ENCODE measurements around the gene OR10G2. TPM values are rescaled to one million over a fixed set of nuclear protein-coding genes. Genes with fewer than 3 reads are reported as not detected.
"Not testable (repeated sequence)": the region's sequence is repeated elsewhere in the genome, so short reads cannot be mapped to it uniquely, and the experiment has no call there.

The OR10G2 gene
- total and polyA plus RNA-seq, 2 donors (not counting 1 experiment from before 2014, with no cell fraction given), result not detected

DNA sequence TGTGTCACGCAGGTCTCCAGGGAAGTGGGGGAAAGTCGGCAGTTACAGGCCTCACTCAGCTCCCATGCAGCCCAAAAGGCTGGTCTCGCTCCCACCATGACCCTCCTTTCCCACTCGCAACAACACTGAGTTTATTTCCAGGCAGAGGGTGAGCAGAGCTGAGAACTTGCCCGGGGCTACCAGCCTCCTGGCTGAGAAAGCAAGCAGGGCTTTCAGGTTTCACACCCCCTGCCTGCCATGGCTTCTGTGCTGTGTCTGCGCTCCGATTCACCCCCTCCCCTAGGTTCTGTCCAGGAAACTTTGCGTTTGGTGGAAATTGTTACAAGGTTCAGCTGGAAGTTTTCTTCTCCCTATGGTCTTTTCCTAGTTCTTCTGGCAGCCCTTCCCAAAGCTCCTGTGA is 17.1 kb downstream of the OR10G2 start:
- H3K27me3 ChIP-seq (ENCODE audit: control insufficient read depth, insufficient read depth, low read length), result no peaks in the 10 kb centered on the region
- no peaks in the 10 kb centered on the region for H4K20me1 ChIP-seq (ENCODE audit: control insufficient read depth, extremely low read depth, insufficient read depth, low read length)
- H3K27ac ChIP-seq (ENCODE audit: insufficient read depth, low read length), result no peak overlapping the region
- H3K4me2 ChIP-seq (ENCODE audit: extremely low read depth, insufficient read depth, low read length), result no peak overlapping the region
- no peak for DNase-seq (ENCODE audit: low read depth in 2 of 2)
- no peaks in the 10 kb centered on the region for H3K9me3 ChIP-seq (ENCODE audit: control insufficient read depth, insufficient read depth, low read depth, low read length)
- no peak overlapping the region for H2AFZ ChIP-seq (ENCODE audit: low read length)
- no peaks in the 10 kb centered on the region for H3K36me3 ChIP-seq (ENCODE audit: control insufficient read depth, insufficient read depth, low read length)
- H3K4me3 ChIP-seq (replicated peaks in 1 of 4; ENCODE audit: control extremely low read depth in 1 of 4, insufficient read depth in 1 of 4, low read depth in 3 of 4, low read length in 4 of 4), result no peak overlapping the region
- no peaks in the 10 kb centered on the region for H3K79me2 ChIP-seq (ENCODE audit: control insufficient read depth, insufficient read depth, low read length)
- no peak overlapping the region for H3K9ac ChIP-seq (ENCODE audit: insufficient read depth, low read length)
- H3K4me1 ChIP-seq (ENCODE audit: control insufficient read depth, extremely low read depth, insufficient read depth, low read length), result no peaks in the 10 kb centered on the region
- no peak for TF ChIP-seq EZH2 (IDR thresholded peaks at IDR 0.05; ENCODE audit: low read length, missing control alignments)
- TF ChIP-seq, protein P1, sequence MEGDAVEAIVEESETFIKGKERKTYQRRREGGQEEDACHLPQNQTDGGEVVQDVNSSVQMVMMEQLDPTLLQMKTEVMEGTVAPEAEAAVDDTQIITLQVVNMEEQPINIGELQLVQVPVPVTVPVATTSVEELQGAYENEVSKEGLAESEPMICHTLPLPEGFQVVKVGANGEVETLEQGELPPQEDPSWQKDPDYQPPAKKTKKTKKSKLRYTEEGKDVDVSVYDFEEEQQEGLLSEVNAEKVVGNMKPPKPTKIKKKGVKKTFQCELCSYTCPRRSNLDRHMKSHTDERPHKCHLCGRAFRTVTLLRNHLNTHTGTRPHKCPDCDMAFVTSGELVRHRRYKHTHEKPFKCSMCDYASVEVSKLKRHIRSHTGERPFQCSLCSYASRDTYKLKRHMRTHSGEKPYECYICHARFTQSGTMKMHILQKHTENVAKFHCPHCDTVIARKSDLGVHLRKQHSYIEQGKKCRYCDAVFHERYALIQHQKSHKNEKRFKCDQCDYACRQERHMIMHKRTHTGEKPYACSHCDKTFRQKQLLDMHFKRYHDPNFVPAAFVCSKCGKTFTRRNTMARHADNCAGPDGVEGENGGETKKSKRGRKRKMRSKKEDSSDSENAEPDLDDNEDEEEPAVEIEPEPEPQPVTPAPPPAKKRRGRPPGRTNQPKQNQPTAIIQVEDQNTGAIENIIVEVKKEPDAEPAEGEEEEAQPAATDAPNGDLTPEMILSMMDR (conservative IDR thresholded peaks at IDR 0.05 in 1 of 2, IDR thresholded peaks at IDR 0.05 in 1 of 2; ENCODE audit: low read depth in 1 of 2, low read length in 2 of 2), result no peak

DNA sequence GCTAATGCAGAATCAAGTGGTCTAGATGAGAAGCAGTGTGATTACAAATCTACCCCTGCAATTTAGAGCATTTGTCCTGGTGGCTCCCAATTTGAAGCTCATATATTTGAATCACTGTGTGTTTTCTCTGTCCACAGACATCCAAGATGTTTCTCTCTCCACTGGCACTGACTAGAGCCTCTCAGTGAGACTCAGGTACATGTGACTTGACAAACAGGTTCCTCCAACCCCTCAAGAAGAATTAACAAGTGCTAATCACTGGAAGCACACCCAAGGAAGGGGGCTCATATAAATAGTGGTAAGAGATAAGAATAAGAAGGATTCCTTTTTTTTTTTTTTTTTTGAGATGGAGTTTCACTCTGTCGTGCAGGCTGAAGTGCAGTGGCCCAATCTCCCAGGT is 20.5 kb downstream of the OR10G2 start:
- no peak overlapping the region for H2AFZ ChIP-seq (ENCODE audit: low read length)
- H3K36me3 ChIP-seq (ENCODE audit: control insufficient read depth, insufficient read depth, low read length), result no peaks in the 10 kb centered on the region
- H3K27me3 ChIP-seq (ENCODE audit: control insufficient read depth, insufficient read depth, low read length), result no peaks in the 10 kb centered on the region
- H3K9me3 ChIP-seq (ENCODE audit: control insufficient read depth, insufficient read depth, low read depth, low read length), result no peaks in the 10 kb centered on the region
- H3K79me2 ChIP-seq (ENCODE audit: control insufficient read depth, insufficient read depth, low read length), result no peaks in the 10 kb centered on the region
- DNase-seq (ENCODE audit: low read depth in 2 of 2), result no peak
- H3K4me1 ChIP-seq (ENCODE audit: control insufficient read depth, extremely low read depth, insufficient read depth, low read length), result no peaks in the 10 kb centered on the region
- TF ChIP-seq EZH2 (IDR thresholded peaks at IDR 0.05; ENCODE audit: low read length, missing control alignments), result no peak
- TF ChIP-seq, protein P1 (conservative IDR thresholded peaks at IDR 0.05 in 1 of 2, IDR thresholded peaks at IDR 0.05 in 1 of 2; ENCODE audit: low read depth in 1 of 2, low read length in 2 of 2), result no peak
- no peak overlapping the region for H3K4me2 ChIP-seq (ENCODE audit: extremely low read depth, insufficient read depth, low read length)
- no peak overlapping the region for H3K9ac ChIP-seq (ENCODE audit: insufficient read depth, low read length)
- no peaks in the 10 kb centered on the region for H4K20me1 ChIP-seq (ENCODE audit: control insufficient read depth, extremely low read depth, insufficient read depth, low read length)
- no peak overlapping the region for H3K4me3 ChIP-seq (replicated peaks in 1 of 4; ENCODE audit: control extremely low read depth in 1 of 4, insufficient read depth in 1 of 4, low read depth in 3 of 4, low read length in 4 of 4)
- no peak overlapping the region for H3K27ac ChIP-seq (ENCODE audit: insufficient read depth, low read length)

DNA sequence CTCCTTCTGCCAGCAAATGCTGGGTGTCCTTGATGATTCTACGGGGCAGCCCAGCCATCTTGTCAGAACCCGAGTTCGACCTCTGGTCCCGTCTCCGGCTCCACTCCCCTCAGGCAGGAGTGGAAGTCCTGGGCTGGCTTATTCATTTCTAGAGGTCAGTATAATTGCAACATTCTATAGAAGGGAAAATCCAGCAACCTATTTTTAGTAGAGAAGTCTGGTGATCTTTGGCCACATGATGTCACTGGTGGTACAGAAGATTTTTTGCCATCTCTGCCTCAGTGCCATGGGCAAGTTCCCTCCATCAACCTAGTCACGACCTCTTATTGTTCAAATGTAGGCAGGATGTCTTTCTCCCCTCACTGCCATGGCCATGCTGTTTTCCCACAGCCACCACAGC is 22.4 kb downstream of the OR10G2 start:
- Histone ChIP-seq H3K27ac (ENCODE audit: insufficient read depth, low read length) (no peak overlapping the region), H4K20me1 (ENCODE audit: control insufficient read depth, extremely low read depth, insufficient read depth, low read length) (no peaks in the 10 kb centered on the region), H3K36me3 (ENCODE audit: control insufficient read depth, insufficient read depth, low read length) (no peaks in the 10 kb centered on the region), H3K79me2 (ENCODE audit: control insufficient read depth, insufficient read depth, low read length) (no peaks in the 10 kb centered on the region), H2AFZ (ENCODE audit: low read length) (no peak overlapping the region), H3K4me1 (ENCODE audit: control insufficient read depth, extremely low read depth, insufficient read depth, low read length) (no peaks in the 10 kb centered on the region), H3K9ac (ENCODE audit: insufficient read depth, low read length) (no peak overlapping the region), H3K9me3 (ENCODE audit: control insufficient read depth, insufficient read depth, low read depth, low read length) (no peaks in the 10 kb centered on the region), H3K4me2 (ENCODE audit: extremely low read depth, insufficient read depth, low read length) (no peak overlapping the region), H3K27me3 (ENCODE audit: control insufficient read depth, insufficient read depth, low read length) (no peaks in the 10 kb centered on the region), H3K4me3 (replicated peaks in 1 of 4; ENCODE audit: control extremely low read depth in 1 of 4, insufficient read depth in 1 of 4, low read depth in 3 of 4, low read length in 4 of 4) (no peak overlapping the region)
- DNase-seq (ENCODE audit: low read depth in 2 of 2), result no peak
- TF ChIP-seq, protein P1 (conservative IDR thresholded peaks at IDR 0.05 in 1 of 2, IDR thresholded peaks at IDR 0.05 in 1 of 2; ENCODE audit: low read depth in 1 of 2, low read length in 2 of 2), result no peak
- TF ChIP-seq EZH2 (IDR thresholded peaks at IDR 0.05; ENCODE audit: low read length, missing control alignments), result no peak

DNA sequence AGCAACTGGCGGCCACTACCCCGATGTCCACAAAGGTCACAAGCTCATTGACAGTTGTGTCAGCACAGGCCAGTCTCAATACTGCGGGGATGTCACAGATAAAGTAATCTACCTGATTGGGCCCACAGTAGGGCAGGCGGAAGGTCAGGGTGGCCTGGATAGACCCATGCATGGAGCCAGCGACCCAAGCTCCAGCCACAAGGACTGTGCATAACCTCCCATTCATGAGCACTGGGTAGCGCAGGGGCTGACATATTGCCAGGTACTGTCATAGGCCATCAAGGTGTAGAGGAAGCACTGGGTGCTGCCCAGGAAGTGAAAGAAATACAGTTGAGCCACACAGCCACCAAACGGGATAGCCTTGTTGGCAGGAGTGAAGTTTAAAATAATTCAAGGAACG is 32.6 kb downstream of the OR10G2 start:
- not testable (repeated sequence) for H3K4me1 ChIP-seq (ENCODE audit: control insufficient read depth, extremely low read depth, insufficient read depth, low read length); H3K27ac ChIP-seq (ENCODE audit: insufficient read depth, low read length); H3K4me3 ChIP-seq (replicated peaks in 1 of 4; ENCODE audit: control extremely low read depth in 1 of 4, insufficient read depth in 1 of 4, low read depth in 3 of 4, low read length in 4 of 4); H4K20me1 ChIP-seq (ENCODE audit: control insufficient read depth, extremely low read depth, insufficient read depth, low read length); H2AFZ ChIP-seq (ENCODE audit: low read length); H3K9ac ChIP-seq (ENCODE audit: insufficient read depth, low read length); H3K4me2 ChIP-seq (ENCODE audit: extremely low read depth, insufficient read depth, low read length); H3K27me3 ChIP-seq (ENCODE audit: control insufficient read depth, insufficient read depth, low read length); DNase-seq (ENCODE audit: low read depth in 2 of 2); H3K36me3 ChIP-seq (ENCODE audit: control insufficient read depth, insufficient read depth, low read length); H3K9me3 ChIP-seq (ENCODE audit: control insufficient read depth, insufficient read depth, low read depth, low read length); H3K79me2 ChIP-seq (ENCODE audit: control insufficient read depth, insufficient read depth, low read length)
